Measurements from ENCODE around the gene U2AF2. TPM values are rescaled to one million over a fixed set of nuclear protein-coding genes. Genes with fewer than 3 reads are reported as not detected.

The U2AF2 gene
- total and polyA plus RNA-seq, 2 of the 4 experiments (the other 2 are of a cell fraction), result 120 to 260 TPM

- TF ChIP-seq USF2 (IDR thresholded peaks at IDR 0.05; ENCODE audit: low read depth, low read length) (no peak), CEBPB (IDR thresholded peaks at IDR 0.05; ENCODE audit: low read depth, low read length) (peak; percentile 49; the same call in 1 of the 2 replicates)
- no TSS peak for BruUV-seq (replicated peaks)
- Histone ChIP-seq H2BK15ac (ENCODE audit: low read depth, low read length) (no peak overlapping the region), H2AFZ (replicated peaks; ENCODE audit: low read length, poor library complexity) (peak overlapping the region; percentile 27), H2AK9ac (replicated peaks; ENCODE audit: low read depth, low read length, poor library complexity) (peak overlapping the region; percentile 84), H2BK20ac (ENCODE audit: low read depth, low read length) (no peak overlapping the region), H2BK120ac (ENCODE audit: low read depth, low read length) (no peak overlapping the region), H3K79me1 (ENCODE audit: low read depth in 1 of 2, low read length in 2 of 2) (peaks cover 15 to 48% of the 10 kb centered on the region in 2 experiments), H3K4me1 (ENCODE audit: control insufficient read depth, insufficient read depth, low read length) (peaks cover 13% of the 10 kb centered on the region), H4K20me1 (ENCODE audit: insufficient read depth, low read length) (peaks cover 17% of the 10 kb centered on the region; the same call in 1 of the 2 replicates), H3K4me2 (ENCODE audit: low read depth, low read length) (no peak overlapping the region), H3K23ac (ENCODE audit: low read depth, low read length) (no peak overlapping the region), H3K4me3 (ENCODE audit: insufficient read depth, low read depth, low read length) (no peak overlapping the region), H4K8ac (ENCODE audit: low read depth in 2 of 2, low read length in 2 of 2) (no peak overlapping the region), H3K56ac (ENCODE audit: extremely low read depth, insufficient read depth, low read length) (no peak overlapping the region), H3K9me3 (ENCODE audit: control insufficient read depth, insufficient read depth, low read length) (no peaks in the 10 kb centered on the region), H3K27me3 (ENCODE audit: control insufficient read depth, insufficient read depth, low read length) (no peaks in the 10 kb centered on the region), H4K91ac (ENCODE audit: insufficient read depth, low read depth, low read length) (no peak overlapping the region), H3K9ac (ENCODE audit: low read depth, low read length) (no peak overlapping the region), H2BK5ac (ENCODE audit: low read depth, low read length, poor library complexity, severe bottlenecking) (no peak overlapping the region), H4K5ac (ENCODE audit: low read depth, low read length) (no peak overlapping the region), H3K9me1 (ENCODE audit: insufficient read depth, low read length) (peaks cover 15% of the 10 kb centered on the region; the same call in 1 of the 2 replicates), H3K27ac (ENCODE audit: insufficient read depth, low read length) (no peak overlapping the region), H2AK5ac (ENCODE audit: low read depth, low read length) (no peak overlapping the region; the same call in 1 of the 2 replicates), H3K4ac (ENCODE audit: low read depth, low read length) (no peak overlapping the region; the same call in 1 of the 2 replicates), H3K36me3 (ENCODE audit: control insufficient read depth, insufficient read depth, low read length) (peaks cover 30% of the 10 kb centered on the region), H3K18ac (ENCODE audit: low read depth, low read length) (no peak overlapping the region), H3K14ac (replicated peaks; ENCODE audit: low read depth, low read length) (no peak overlapping the region)
- ATAC-seq (ENCODE audit: low read depth), result no peak
- in situ Hi-C loops (cut with MboI; ENCODE audit: low sequenced_read_pairs) (no loop called here), dilution Hi-C loops (cut with HindIII; ENCODE audit: low sequenced_read_pairs, unreplicated experiment) (no loop called here), intact Hi-C loops (cut with micrococcal nuclease) (no loop called here)
- CTCF ChIA-PET, result interaction anchor here (0.9 to 2.4 kb wide), 2 partner anchors 14 to 117 kb away, joined by 3 to 11 read pairs; partner anchors contain the start of gene ZNF865
- POLR2A ChIA-PET (ENCODE audit: unreplicated experiment), result no interaction called here
- peak; percentile 21 for DNase-seq
- 97% methylated on average over 6 of the region's 12 CpGs; no CpG with 5 or more reads in 1 of the 2 experiments for WGBS, 2 experiments (ENCODE audit: extremely low coverage in 2 of 2, insufficient read length in 1 of 2)
These were observed 34.2 kb upstream of the U2AF2 start for GRCh38 chr19:55620410-55621204.
